Common myeloid progenitor, CD34-positive (primary cell): ENCODE data around the gene SRP9.
"Not testable (repeated sequence)": the region's sequence is repeated elsewhere in the genome, so short reads cannot be mapped to it uniquely, and the experiment has no call there.

Experiments used
- CTCF ChIA-PET: fragments of 350-600 bp; sonication (Branson Sonifier 250); formaldehyde crosslinking; loops from one replicate; lab custom pipeline; 2021; ENCODE audit warnings: antibody characterized with exemption; lab: Charles Lee
- POLR2A ChIA-PET: fragments of 350-600 bp; sonication (Branson Sonifier 250); formaldehyde crosslinking; loops from one replicate; lab custom pipeline; 2021; ENCODE audit warnings: antibody characterized with exemption; lab: Charles Lee
- DNase-seq, 3 donors: peaks; one replicate each; pipeline versions ENCODE4 v3.0.0 to v3.0.0-alpha.2; 2013
- H3K27ac ChIP-seq, 2 experiments: 1 replicate in 1 of 2; 2 replicates in 1 of 2; pipeline ENCODE4 v1.7.0; 2013; ENCODE audit warnings: inconsistent platforms in 2 of 2, low read length in 2 of 2, mild to moderate bottlenecking in 2 of 2, low read depth in 1 of 2, moderate library complexity in 1 of 2; ENCODE audit not compliant: severe bottlenecking in 2 of 2, insufficient read depth in 1 of 2, poor library complexity in 1 of 2
- H3K27me3 ChIP-seq, 5 experiments: replicated peaks in 2 of 5; 1 replicate in 3 of 5; 2 replicates in 2 of 5; pipeline versions ENCODE4 v1.6.1 to v1.7.0; 2013; ENCODE audit warnings: low read length in 4 of 5, mild to moderate bottlenecking in 2 of 5, moderate library complexity in 2 of 5, inconsistent platforms in 1 of 5; ENCODE audit not compliant: insufficient read depth in 5 of 5, control insufficient read depth in 4 of 5
- H3K36me3 ChIP-seq, 4 experiments: 1 replicate in 2 of 4; 2 replicates in 2 of 4; pipeline versions ENCODE4 v1.6.1 to v1.7.0; 2013; ENCODE audit warnings: low read length in 3 of 4, control low read depth in 1 of 4, mild to moderate bottlenecking in 1 of 4; ENCODE audit not compliant: control insufficient read depth in 4 of 4, insufficient read depth in 4 of 4
- H3K4me1 ChIP-seq, 4 experiments: 1 replicate in 3 of 4; 2 replicates in 1 of 4; pipeline versions ENCODE4 v1.6.1 to v1.7.1; 2013; ENCODE audit warnings: low read length in 3 of 4, mild to moderate bottlenecking in 3 of 4, control low read depth in 1 of 4, inconsistent platforms in 1 of 4, moderate library complexity in 1 of 4; ENCODE audit not compliant: control insufficient read depth in 4 of 4, insufficient read depth in 4 of 4; ENCODE audit errors: control extremely low read depth in 1 of 4
- H3K4me3 ChIP-seq, 7 experiments: 1 replicate in 4 of 7; 2 replicates in 3 of 7; pipeline versions ENCODE4 v1.5.1 to v1.7.0; 2013; ENCODE audit warnings: mild to moderate bottlenecking in 7 of 7, low read length in 6 of 7, moderate library complexity in 6 of 7, inconsistent platforms in 2 of 7, low read depth in 2 of 7, control low read depth in 1 of 7; ENCODE audit not compliant: insufficient read depth in 4 of 7, control insufficient read depth in 1 of 7; ENCODE audit errors: extremely low read depth in 1 of 7
- H3K9me3 ChIP-seq, 5 experiments: 1 replicate in 4 of 5; 2 replicates in 1 of 5; pipeline versions ENCODE4 v1.6.1 to v1.7.1; 2013; ENCODE audit warnings: low read length in 4 of 5, mild to moderate bottlenecking in 2 of 5, inconsistent platforms in 1 of 5, low read depth in 1 of 5, moderate library complexity in 1 of 5; ENCODE audit not compliant: control insufficient read depth in 4 of 5, insufficient read depth in 2 of 5; ENCODE audit errors: control extremely low read depth in 1 of 5
- WGBS: methylation state at CpG from one replicate; pipeline ENCODE4 v1.1.5; 2013; ENCODE audit not compliant: insufficient coverage; 5-methylcytosine and 5-hydroxymethylcytosine counted together

The SRP9 gene

DNA sequence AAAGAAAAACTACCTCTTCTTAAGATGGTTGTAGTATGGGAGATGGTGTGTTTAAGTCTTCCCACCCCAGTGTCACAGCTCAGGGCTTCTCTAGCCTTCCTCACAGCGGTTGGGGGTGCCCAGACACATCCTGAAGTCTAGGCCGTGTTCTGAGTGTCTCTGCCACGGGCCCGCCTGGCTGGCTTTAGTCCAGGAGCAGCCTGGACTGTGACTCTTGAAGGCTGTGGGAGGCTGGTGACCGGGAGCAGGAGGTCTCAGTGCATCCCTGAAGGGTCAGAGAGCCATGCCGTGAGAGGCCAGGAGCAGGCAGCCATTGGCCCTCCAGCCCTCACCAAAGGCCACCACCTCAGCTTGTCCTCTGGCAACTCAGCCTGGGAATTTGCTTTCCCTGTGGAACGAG, 36.8 kb downstream of the SRP9 start:
- ChIA-PET CTCF (interaction anchor here (0.9 kb wide), 1 partner anchor 12 kb away, joined by 4 read pairs; no protein-coding TSS in a partner anchor), POLR2A (no interaction called here)
- H3K36me3 ChIP-seq = no peaks in the 10 kb centered on the region
- DNase-seq = no peak
- 92% methylated on average over 6 of the region's 7 CpGs for WGBS
- no peak overlapping the region for H3K27ac ChIP-seq
- no peaks in the 10 kb centered on the region for H3K9me3 ChIP-seq
- peaks cover 0 to 19% (median 14%) of the 10 kb centered on the region in 4 experiments for H3K4me1 ChIP-seq
- no peak overlapping the region for H3K4me3 ChIP-seq
- H3K27me3 ChIP-seq = peaks cover 0 to 9% (median 0%) of the 10 kb centered on the region in 5 experiments

DNA sequence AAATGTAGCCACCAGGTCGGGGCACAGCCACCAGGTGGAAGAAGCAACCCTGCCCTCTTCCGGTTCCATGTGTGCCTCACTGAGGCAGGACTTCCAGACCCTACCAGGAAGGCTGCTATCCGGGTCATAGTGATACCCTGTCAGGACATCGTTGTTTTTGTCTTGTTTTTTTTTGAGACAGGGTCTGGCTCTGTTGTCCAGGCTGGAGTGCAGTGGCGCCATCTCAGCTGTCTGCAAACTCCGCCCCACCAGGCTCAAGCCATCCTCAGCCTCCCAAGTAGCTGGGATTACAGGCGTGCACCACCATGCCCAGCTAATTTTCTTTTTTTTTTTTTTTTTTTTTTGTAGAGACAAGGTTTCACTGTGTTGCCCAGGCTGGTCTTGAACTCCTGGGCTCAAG, 37.5 kb downstream of the SRP9 start:
- H3K36me3 ChIP-seq, H3K4me3 ChIP-seq, H3K27me3 ChIP-seq, H3K27ac ChIP-seq, DNase-seq, H3K9me3 ChIP-seq, POLR2A ChIA-PET: not testable (repeated sequence)
- 98% methylated on average over 6 of the region's 7 CpGs for WGBS
- H3K4me1 ChIP-seq = peaks cover 0 to 16% (median 12%) of the 10 kb centered on the region in 4 experiments
- CTCF ChIA-PET = interaction anchor here (0.9 kb wide), 1 partner anchor 11 kb away, joined by 4 read pairs; no protein-coding TSS in a partner anchor

DNA sequence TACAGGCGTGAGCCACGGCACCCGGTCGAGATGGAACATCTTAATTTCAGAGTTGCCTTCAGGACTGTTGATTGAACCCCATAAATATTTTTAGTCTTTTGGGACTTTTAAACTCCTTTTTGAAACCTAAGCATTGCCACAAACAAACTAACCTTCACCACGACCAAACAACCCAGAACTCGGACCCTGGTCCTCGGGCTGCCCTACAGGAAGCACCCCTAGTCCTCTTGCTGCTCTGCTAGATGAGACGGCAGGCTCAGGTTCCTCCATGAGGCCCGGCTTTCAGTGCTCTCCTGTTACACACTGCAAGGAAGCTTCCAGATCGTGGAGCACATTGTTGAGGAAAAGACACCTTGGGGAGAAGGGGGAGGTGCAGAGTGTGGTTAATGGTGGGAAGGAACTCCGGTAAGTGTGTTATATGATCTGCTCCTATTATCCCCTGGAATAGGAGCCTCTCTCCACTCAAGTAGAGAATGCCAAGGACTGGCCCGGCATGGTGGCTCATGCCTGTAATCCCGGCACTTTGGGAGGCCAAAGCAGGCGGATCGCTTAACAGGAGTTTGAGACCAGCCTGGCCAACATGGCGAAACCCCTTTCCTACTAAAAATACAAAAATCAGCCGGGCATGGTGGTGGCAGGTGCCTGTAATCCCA, 38.0 kb downstream of the SRP9 start:
- no peak for DNase-seq
- WGBS = 98% methylated on average over 13 of the region's 17 CpGs
- Histone ChIP-seq H3K36me3 (no peaks in the 10 kb centered on the region), H3K27ac (no peak overlapping the region), H3K27me3 (peaks cover 0 to 9% (median 0%) of the 10 kb centered on the region in 5 experiments), H3K9me3 (no peaks in the 10 kb centered on the region), H3K4me3 (no peak overlapping the region), H3K4me1 (peaks cover 0 to 13% (median 12%) of the 10 kb centered on the region in 4 experiments)
- ChIA-PET POLR2A (no interaction called here), CTCF (no interaction called here)

DNA sequence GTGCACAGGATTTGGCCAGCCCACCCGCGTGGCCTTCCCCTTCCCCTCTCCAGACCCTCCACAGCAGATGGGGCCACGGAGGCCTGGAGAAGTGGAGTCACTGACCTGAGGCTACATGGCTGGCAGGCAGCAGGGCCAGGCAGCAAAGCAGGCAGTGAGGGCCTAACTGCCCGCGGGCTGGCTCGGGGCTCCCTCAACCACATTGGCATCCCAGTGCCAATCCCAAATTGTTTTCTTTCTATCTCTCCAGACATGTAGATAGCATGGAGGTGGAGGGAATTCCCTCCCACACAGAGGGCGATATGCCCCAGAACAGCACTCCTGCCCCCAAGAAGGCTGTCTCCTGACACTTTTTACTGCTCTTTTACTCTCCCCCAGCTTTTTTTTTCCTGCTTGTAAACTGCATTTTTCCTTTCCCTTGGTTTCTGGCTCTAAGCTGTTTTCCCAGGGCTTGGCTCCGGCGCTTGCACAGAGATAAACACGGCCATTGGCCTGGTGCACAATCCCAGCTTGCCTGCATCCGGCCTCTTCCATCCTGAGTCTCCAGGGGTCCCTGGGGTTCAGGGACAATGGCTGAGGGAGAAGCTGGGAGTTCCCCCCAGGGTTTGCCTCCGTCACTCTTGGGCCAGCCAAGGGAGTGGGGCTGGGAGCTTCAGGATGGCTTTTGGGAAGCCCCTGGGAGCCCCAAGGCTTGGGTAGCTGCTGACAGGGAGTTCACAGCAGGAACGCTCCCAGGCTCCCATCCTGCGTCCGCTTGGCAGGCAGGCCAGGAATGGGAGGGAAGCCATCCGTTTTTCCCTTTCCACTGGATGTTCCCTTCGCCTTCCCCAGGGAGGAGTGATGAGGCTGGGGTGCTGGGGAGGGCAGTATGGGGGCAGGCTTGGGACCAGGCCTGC, 39.3 kb downstream of the SRP9 start:
- ChIA-PET CTCF (no interaction called here), POLR2A (no interaction called here)
- H3K27ac ChIP-seq = no peak overlapping the region
- H3K9me3 ChIP-seq = no peaks in the 10 kb centered on the region
- WGBS = 99% methylated on average over 13 of the region's 17 CpGs
- no peaks in the 10 kb centered on the region for H3K27me3 ChIP-seq
- H3K4me3 ChIP-seq = no peak overlapping the region
- no peaks in the 10 kb centered on the region for H3K36me3 ChIP-seq
- DNase-seq = no peak
- peaks cover 0 to 8% (median 5%) of the 10 kb centered on the region in 4 experiments for H3K4me1 ChIP-seq

DNA sequence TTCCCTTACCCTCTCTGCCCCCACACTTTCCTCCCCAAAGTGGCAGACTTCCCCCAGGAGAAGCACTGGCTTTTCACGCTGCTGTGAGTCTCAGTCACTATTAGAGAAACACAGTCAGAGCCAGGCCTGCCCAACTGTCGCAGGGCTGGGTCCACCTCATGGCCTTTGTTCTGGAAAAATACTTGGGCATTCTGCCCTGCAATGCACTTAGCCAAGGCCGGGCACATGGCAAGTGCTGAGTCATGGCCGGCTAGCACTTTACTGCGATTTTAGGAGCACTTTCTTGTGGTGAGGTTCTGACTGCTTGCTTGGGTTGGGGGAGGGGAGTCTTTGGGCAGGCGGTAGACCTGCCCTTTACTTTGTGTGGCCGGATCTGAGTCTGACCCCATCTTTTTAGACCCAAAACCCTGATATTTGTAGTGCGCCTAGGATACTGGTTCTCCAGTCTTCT, 40.0 kb downstream of the SRP9 start:
- 71% methylated on average over 5 of the region's 8 CpGs for WGBS

DNA sequence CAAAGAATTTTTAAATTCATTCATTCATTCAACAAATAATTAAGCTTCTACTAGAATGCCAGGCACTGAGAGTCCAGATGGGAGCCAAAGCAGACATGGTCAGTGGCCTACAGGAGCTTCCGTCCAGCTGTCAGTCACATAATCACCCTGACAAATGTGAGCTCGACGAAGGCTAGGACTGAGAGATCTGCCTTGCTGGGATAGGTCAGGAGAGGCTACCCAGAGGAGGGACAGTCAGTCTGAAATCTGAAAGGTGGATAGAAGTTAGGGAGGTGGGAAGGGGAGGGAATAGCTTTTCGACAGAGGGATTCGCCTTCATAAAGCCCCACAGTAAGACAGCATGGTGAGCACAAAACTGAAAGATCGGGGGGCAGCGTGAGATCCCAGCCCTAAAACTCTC, 40.6 kb downstream of the SRP9 start:
- H3K4me1 ChIP-seq = peaks cover 0 to 8% (median 5%) of the 10 kb centered on the region in 4 experiments
- 100% methylated on average over 3 of the region's 7 CpGs for WGBS
- no peaks in the 10 kb centered on the region for H3K27me3 ChIP-seq
- CTCF ChIA-PET = interaction anchor here (0.8 to 1.4 kb wide), 4 partner anchors 8 to 103 kb away, joined by 3 to 4 read pairs (median 3); partner anchors contain the start of gene EPHX1
- no peak overlapping the region for H3K27ac ChIP-seq
- no peaks in the 10 kb centered on the region for H3K9me3 ChIP-seq
- POLR2A ChIA-PET = no interaction called here
- H3K36me3 ChIP-seq = no peaks in the 10 kb centered on the region
- H3K4me3 ChIP-seq = no peak overlapping the region
- no peak for DNase-seq

More for the DNA sequence above, 40.0 kb downstream of the SRP9 start:
- DNase-seq = peak in 2 of 3 donors; percentile 31 to 32
- Histone ChIP-seq H3K27me3 (no peaks in the 10 kb centered on the region), H3K4me3 (no peak overlapping the region), H3K27ac (no peak overlapping the region), H3K4me1 (peaks cover 0 to 8% (median 5%) of the 10 kb centered on the region in 4 experiments), H3K9me3 (no peaks in the 10 kb centered on the region), H3K36me3 (no peaks in the 10 kb centered on the region)
- POLR2A ChIA-PET = no interaction called here
- CTCF ChIA-PET = interaction anchor here (1.0 to 1.4 kb wide), 2 partner anchors 9 to 10 kb away, joined by 3 to 4 read pairs; no protein-coding TSS in a partner anchor
